SK-N-SH treated with all-trans-retinoic acid at 6 μM for 48 hours (cell line): ENCODE results near the gene BBC3.

Experiments used
- ARNTL ChIP-seq: fragments of 450-650 bp; formaldehyde crosslinking; IDR thresholded peaks from 2 replicates; pipeline ENCODE4 v1.5.0; 2020; ENCODE audit warnings: low read depth, mild to moderate bottlenecking, moderate library complexity, borderline replicate concordance
- PATZ1 ChIP-seq: fragments of 250-450 bp; sonication (Bioruptor Pico); IDR thresholded peaks from 2 replicates; pipeline ENCODE4 v1.8.0; 2020; ENCODE audit warnings: mild to moderate bottlenecking, moderate library complexity, borderline replicate concordance
- RARB ChIP-seq: fragments of 250-450 bp; sonication (Bioruptor Pico); IDR thresholded peaks from 2 replicates; pipeline ENCODE4 v1.8.0; 2021; ENCODE audit warnings: mild to moderate bottlenecking, moderate library complexity
- ZFP3 ChIP-seq: fragments of 250-450 bp; sonication (Bioruptor Pico); IDR thresholded peaks from 2 replicates; pipeline ENCODE4 v1.5.0; 2020; ENCODE audit warnings: mild to moderate bottlenecking, moderate library complexity
- ZFP30 ChIP-seq: fragments of 450-650 bp; formaldehyde crosslinking; IDR thresholded peaks from 2 replicates; pipeline ENCODE4 v1.5.0; 2022; ENCODE audit warnings: mild to moderate bottlenecking, moderate library complexity

- TF ChIP-seq PATZ1 (CRISPR knock-in tag) (no peak), RARB (CRISPR knock-in tag) (no peak), ARNTL (CRISPR knock-in tag) (no peak), ZFP3 (CRISPR knock-in tag) (no peak), ZFP30 (CRISPR knock-in tag) (no peak)
Measured at GRCh38 chr19:47273313-47274070, 42.5 kb upstream of the BBC3 start.
